ENCODE data around the gene QRICH2.
"Not testable (repeated sequence)": the region's sequence is repeated elsewhere in the genome, so short reads cannot be mapped to it uniquely, and the experiment has no call there.

DNA sequence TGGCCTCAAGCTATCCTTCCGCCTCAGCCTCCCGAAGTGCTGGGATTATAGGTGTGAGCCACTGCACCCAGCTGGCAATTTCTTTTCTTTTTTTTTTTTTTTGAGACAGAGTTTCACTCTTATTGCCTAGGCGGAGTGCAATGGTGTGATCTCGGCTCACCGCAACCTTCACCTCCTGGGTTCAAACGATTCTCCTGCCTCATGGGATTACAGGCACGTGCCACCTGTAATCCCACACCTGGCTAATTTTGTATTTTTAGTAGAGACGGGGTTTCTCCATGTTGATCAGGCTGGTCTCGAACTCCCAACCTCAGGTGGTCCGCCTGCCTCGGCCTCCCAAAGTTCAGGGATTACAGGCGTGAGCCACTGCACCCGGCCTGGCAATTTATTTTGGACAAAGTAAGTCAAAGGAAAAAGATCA lies 40.5 kb downstream of the QRICH2 start:
- TF ChIP-seq, protein P1, sequence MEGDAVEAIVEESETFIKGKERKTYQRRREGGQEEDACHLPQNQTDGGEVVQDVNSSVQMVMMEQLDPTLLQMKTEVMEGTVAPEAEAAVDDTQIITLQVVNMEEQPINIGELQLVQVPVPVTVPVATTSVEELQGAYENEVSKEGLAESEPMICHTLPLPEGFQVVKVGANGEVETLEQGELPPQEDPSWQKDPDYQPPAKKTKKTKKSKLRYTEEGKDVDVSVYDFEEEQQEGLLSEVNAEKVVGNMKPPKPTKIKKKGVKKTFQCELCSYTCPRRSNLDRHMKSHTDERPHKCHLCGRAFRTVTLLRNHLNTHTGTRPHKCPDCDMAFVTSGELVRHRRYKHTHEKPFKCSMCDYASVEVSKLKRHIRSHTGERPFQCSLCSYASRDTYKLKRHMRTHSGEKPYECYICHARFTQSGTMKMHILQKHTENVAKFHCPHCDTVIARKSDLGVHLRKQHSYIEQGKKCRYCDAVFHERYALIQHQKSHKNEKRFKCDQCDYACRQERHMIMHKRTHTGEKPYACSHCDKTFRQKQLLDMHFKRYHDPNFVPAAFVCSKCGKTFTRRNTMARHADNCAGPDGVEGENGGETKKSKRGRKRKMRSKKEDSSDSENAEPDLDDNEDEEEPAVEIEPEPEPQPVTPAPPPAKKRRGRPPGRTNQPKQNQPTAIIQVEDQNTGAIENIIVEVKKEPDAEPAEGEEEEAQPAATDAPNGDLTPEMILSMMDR (IDR thresholded peaks at IDR 0.05; ENCODE audit: low read depth, low read length, missing input control) = not testable (repeated sequence)
- TF ChIP-seq, protein P2, sequence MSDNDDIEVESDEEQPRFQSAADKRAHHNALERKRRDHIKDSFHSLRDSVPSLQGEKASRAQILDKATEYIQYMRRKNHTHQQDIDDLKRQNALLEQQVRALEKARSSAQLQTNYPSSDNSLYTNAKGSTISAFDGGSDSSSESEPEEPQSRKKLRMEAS (IDR thresholded peaks at IDR 0.05) = not testable (repeated sequence)
- not testable (repeated sequence) for TF ChIP-seq RAD21 (IDR thresholded peaks at IDR 0.05); TAF1 (conservative IDR thresholded peaks at IDR 0.05); HNF4A (conservative IDR thresholded peaks at IDR 0.05)
- TF ChIP-seq, protein P3, sequence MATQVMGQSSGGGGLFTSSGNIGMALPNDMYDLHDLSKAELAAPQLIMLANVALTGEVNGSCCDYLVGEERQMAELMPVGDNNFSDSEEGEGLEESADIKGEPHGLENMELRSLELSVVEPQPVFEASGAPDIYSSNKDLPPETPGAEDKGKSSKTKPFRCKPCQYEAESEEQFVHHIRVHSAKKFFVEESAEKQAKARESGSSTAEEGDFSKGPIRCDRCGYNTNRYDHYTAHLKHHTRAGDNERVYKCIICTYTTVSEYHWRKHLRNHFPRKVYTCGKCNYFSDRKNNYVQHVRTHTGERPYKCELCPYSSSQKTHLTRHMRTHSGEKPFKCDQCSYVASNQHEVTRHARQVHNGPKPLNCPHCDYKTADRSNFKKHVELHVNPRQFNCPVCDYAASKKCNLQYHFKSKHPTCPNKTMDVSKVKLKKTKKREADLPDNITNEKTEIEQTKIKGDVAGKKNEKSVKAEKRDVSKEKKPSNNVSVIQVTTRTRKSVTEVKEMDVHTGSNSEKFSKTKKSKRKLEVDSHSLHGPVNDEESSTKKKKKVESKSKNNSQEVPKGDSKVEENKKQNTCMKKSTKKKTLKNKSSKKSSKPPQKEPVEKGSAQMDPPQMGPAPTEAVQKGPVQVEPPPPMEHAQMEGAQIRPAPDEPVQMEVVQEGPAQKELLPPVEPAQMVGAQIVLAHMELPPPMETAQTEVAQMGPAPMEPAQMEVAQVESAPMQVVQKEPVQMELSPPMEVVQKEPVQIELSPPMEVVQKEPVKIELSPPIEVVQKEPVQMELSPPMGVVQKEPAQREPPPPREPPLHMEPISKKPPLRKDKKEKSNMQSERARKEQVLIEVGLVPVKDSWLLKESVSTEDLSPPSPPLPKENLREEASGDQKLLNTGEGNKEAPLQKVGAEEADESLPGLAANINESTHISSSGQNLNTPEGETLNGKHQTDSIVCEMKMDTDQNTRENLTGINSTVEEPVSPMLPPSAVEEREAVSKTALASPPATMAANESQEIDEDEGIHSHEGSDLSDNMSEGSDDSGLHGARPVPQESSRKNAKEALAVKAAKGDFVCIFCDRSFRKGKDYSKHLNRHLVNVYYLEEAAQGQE (IDR thresholded peaks at IDR 0.05) = not testable (repeated sequence)
- TF ChIP-seq, protein P4, sequence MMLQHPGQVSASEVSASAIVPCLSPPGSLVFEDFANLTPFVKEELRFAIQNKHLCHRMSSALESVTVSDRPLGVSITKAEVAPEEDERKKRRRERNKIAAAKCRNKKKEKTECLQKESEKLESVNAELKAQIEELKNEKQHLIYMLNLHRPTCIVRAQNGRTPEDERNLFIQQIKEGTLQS (IDR thresholded peaks at IDR 0.05) = not testable (repeated sequence)

Data from liver (tissue), 3 donors.